ENCODE results near the gene WDR17.

WDR17 gene

DNA sequence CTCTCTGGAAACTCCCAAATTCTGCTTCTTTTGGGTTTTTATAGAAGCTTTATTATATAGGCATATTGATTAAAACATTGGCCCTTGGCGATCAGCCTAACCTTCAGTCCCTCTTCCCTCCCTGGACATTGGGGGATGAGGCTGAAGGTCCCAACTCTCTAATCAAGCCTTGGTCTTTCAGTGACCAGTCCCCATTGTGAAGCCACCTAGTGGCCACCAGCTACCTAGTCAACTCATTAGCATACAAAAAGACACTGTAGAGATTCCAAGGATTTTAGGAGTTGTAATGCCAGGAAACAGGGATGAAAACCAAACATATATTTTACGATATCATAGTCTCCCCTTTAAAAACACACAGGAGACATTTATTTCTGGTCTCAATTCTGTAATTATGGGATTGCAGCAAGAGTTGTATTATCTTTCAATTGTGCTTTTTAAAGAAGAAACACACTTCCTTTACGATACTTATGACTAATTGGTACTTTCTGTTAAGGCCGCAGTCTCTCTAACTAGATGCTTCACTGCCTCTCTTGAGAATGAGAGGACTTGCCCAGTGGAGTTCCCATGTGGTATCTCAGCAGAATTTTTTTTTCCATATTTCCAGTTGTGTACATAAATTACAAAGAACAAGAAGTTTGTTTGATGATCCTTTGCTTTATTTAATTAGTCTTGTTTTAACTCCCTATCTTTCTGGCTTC lies 58.2 kb downstream of the WDR17 start:
- TF ChIP-seq, protein P1, sequence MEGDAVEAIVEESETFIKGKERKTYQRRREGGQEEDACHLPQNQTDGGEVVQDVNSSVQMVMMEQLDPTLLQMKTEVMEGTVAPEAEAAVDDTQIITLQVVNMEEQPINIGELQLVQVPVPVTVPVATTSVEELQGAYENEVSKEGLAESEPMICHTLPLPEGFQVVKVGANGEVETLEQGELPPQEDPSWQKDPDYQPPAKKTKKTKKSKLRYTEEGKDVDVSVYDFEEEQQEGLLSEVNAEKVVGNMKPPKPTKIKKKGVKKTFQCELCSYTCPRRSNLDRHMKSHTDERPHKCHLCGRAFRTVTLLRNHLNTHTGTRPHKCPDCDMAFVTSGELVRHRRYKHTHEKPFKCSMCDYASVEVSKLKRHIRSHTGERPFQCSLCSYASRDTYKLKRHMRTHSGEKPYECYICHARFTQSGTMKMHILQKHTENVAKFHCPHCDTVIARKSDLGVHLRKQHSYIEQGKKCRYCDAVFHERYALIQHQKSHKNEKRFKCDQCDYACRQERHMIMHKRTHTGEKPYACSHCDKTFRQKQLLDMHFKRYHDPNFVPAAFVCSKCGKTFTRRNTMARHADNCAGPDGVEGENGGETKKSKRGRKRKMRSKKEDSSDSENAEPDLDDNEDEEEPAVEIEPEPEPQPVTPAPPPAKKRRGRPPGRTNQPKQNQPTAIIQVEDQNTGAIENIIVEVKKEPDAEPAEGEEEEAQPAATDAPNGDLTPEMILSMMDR (IDR thresholded peaks at IDR 0.05; ENCODE audit: low read depth, low read length): peak; percentile 56
- DNase-seq (ENCODE audit: low read depth in 2 of 2): peak; percentile 14 to 36
- no peak overlapping the region for H3K4me3 ChIP-seq (replicated peaks in 1 of 2; ENCODE audit: low read depth in 2 of 2, low read length in 2 of 2)

DNA sequence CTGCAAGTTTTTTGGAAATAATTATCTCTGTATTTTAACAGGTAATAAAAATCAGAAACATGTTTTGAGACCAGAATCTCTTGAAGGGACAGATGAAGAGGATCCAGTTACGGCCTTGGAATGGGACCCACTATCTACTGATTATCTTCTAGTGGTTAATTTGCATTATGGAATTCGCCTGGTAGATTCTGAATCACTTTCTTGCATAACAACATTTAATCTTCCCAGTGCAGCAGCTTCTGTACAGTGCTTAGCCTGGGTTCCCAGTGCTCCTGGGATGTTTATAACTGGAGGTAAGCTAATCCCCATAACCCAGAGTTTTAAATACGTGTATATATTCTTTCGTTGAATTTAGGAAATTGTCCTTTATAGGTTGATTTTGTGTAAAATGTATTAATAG lies 59.4 kb downstream of the WDR17 start:
- TF ChIP-seq, protein P1 (IDR thresholded peaks at IDR 0.05; ENCODE audit: low read depth, low read length): no peak
- DNase-seq (ENCODE audit: low read depth in 2 of 2): peak; percentile 0 to 3
- no peak overlapping the region for H3K4me3 ChIP-seq (replicated peaks in 1 of 2; ENCODE audit: low read depth in 2 of 2, low read length in 2 of 2)

DNA sequence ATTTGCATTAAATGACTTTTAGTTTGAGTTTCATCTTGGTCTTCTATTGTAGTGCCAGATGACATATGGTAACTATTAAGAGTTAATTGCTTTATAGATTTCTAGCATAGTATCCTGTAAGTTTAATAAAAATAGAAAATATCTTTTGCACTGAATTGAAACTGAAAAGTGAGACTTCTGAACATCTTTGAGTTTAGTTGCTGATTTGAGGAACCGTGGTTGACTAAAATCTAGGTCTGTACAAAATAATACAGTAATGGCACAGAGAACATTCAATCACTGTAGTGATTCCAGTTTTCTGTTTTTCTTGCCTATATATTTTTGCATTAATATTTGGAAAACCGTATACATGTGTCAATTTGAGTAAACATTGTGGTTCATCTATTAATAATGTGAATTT lies 69.0 kb downstream of the WDR17 start:
- TF ChIP-seq, protein P1 (IDR thresholded peaks at IDR 0.05; ENCODE audit: low read depth, low read length): no peak
- DNase-seq (ENCODE audit: low read depth in 2 of 2): no peak
- no peak overlapping the region for H3K4me3 ChIP-seq (replicated peaks in 1 of 2; ENCODE audit: low read depth in 2 of 2, low read length in 2 of 2)

DNA sequence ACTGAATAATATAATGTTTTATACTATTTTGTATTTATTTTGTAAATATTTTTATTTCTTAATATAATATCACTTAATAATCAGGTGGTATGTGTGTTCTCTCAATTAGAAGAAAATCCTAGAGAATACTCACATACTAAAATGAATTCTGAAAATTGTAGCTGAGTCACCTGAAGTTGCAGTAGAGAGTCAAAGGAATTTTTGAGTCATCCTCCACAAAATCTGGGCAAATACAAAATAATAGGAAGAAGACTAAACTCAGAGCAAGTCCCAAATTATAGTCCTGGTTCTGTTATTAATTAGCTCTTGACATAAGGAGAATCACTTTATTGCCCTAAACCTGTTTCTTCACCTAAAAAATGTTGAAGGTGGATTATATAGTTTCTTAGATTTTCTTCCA lies 72.0 kb downstream of the WDR17 start:
- no peak overlapping the region for H3K4me3 ChIP-seq (replicated peaks in 1 of 2; ENCODE audit: low read depth in 2 of 2, low read length in 2 of 2)
- peak; percentile 5 to 57 for DNase-seq (ENCODE audit: low read depth in 2 of 2)
- TF ChIP-seq, protein P1 (IDR thresholded peaks at IDR 0.05; ENCODE audit: low read depth, low read length): no peak

DNA sequence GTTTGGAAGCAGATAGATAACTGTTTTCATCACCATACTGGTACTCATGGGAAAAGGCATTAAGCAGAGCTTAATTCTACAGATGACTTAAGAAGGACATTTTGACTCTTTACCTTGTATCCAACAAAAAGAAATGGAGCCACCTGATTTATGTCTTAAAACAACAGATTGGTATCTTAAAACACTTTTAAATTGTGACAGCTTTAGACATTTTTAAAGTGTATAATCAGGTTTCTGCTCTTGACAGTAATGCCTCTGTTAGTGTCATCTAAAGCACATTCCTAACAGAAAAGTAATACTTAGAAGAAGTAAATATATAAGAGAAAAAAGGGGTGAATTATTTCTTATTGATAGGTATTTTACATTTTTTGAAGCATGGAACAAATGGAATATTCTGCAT lies 73.9 kb downstream of the WDR17 start:
- DNase-seq (ENCODE audit: low read depth in 2 of 2): no peak
- no peak overlapping the region for H3K4me3 ChIP-seq (replicated peaks in 1 of 2; ENCODE audit: low read depth in 2 of 2, low read length in 2 of 2)
- TF ChIP-seq, protein P1 (IDR thresholded peaks at IDR 0.05; ENCODE audit: low read depth, low read length): no peak

DNA sequence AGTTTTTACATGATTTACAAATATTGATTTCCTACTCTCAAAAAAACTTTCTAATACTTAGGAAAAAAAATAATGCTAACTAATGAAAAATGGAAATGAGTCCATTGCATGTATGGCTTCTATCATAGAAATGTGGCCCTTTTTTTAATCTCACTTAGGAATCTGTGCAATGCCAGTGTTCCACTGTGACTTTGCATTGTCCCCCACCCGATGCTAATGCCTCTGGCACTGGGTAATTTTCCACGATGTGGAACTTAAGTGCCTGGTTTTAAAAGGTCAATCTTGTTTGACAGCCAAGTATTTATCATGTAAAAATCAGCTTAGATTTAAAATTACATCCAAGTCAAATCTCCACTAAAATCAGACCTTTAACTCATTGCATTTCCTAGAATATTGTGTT lies 76.6 kb downstream of the WDR17 start:
- H3K4me3 ChIP-seq (replicated peaks in 1 of 2; ENCODE audit: low read depth in 2 of 2, low read length in 2 of 2): no peak overlapping the region
- TF ChIP-seq, protein P1 (IDR thresholded peaks at IDR 0.05; ENCODE audit: low read depth, low read length): no peak
- no peak for DNase-seq (ENCODE audit: low read depth in 2 of 2)
